Measurements from ENCODE around the gene TRAPPC3.

The TRAPPC3 gene

GRCh38 chr1:36088577-36089392 is 60.5 kb downstream of the TRAPPC3 start, which contains the start of gene ADPRS (continued):
- no peak for TF ChIP-seq ZNF48 (tag by site-specific recombination; IDR thresholded peaks at IDR 0.05)
- TF ChIP-seq ZFP3 (tag by site-specific recombination; IDR thresholded peaks at IDR 0.05; ENCODE audit: low read depth) = no peak
- no peak for TF ChIP-seq ZNF157 (tag by site-specific recombination; IDR thresholded peaks at IDR 0.05)
- no peak for TF ChIP-seq ZNF354C (tag by site-specific recombination; IDR thresholded peaks at IDR 0.05; ENCODE audit: borderline replicate concordance, low read depth)
- TF ChIP-seq PRDM4 (tag by site-specific recombination; IDR thresholded peaks at IDR 0.05) = no peak; the same call in 1 of the 2 replicates
- peak; percentile 76 for TF ChIP-seq EGR2 (tag by site-specific recombination; IDR thresholded peaks at IDR 0.05; ENCODE audit: low read depth)
- no peak for TF ChIP-seq ZNF777 (tag by site-specific recombination; IDR thresholded peaks at IDR 0.05; ENCODE audit: borderline replicate concordance)
- TF ChIP-seq, protein P1, sequence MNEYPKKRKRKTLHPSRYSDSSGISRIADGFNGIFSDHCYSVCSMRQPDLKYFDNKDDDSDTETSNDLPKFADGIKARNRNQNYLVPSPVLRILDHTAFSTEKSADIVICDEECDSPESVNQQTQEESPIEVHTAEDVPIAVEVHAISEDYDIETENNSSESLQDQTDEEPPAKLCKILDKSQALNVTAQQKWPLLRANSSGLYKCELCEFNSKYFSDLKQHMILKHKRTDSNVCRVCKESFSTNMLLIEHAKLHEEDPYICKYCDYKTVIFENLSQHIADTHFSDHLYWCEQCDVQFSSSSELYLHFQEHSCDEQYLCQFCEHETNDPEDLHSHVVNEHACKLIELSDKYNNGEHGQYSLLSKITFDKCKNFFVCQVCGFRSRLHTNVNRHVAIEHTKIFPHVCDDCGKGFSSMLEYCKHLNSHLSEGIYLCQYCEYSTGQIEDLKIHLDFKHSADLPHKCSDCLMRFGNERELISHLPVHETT (tag by site-specific recombination; IDR thresholded peaks at IDR 0.05) = peak; percentile 94
- TF ChIP-seq ZFP41 (tag by site-specific recombination; IDR thresholded peaks at IDR 0.05; ENCODE audit: borderline replicate concordance) = no peak
- TF ChIP-seq TCF7L2 (IDR thresholded peaks at IDR 0.05; ENCODE audit: borderline replicate concordance, low read depth, low read length) = no peak
- no peak for TF ChIP-seq ZNF311 (tag by site-specific recombination; IDR thresholded peaks at IDR 0.05; ENCODE audit: borderline replicate concordance)
- no peak for TF ChIP-seq ZNF747 (tag by site-specific recombination; IDR thresholded peaks at IDR 0.05)
- TF ChIP-seq TRIM28 (IDR thresholded peaks at IDR 0.05; ENCODE audit: borderline replicate concordance, low read length) = no peak
- TF ChIP-seq, protein P2, sequence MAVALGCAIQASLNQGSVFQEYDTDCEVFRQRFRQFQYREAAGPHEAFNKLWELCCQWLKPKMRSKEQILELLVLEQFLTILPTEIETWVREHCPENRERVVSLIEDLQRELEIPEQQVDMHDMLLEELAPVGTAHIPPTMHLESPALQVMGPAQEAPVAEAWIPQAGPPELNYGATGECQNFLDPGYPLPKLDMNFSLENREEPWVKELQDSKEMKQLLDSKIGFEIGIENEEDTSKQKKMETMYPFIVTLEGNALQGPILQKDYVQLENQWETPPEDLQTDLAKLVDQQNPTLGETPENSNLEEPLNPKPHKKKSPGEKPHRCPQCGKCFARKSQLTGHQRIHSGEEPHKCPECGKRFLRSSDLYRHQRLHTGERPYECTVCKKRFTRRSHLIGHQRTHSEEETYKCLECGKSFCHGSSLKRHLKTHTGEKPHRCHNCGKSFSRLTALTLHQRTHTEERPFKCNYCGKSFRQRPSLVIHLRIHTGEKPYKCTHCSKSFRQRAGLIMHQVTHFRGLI (tag by site-specific recombination; IDR thresholded peaks at IDR 0.05) = peak; percentile 72
- TF ChIP-seq, protein P3, sequence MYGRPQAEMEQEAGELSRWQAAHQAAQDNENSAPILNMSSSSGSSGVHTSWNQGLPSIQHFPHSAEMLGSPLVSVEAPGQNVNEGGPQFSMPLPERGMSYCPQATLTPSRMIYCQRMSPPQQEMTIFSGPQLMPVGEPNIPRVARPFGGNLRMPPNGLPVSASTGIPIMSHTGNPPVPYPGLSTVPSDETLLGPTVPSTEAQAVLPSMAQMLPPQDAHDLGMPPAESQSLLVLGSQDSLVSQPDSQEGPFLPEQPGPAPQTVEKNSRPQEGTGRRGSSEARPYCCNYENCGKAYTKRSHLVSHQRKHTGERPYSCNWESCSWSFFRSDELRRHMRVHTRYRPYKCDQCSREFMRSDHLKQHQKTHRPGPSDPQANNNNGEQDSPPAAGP (tag by site-specific recombination; IDR thresholded peaks at IDR 0.05) = peak; percentile 92
- TF ChIP-seq GLI4 (tag by site-specific recombination; IDR thresholded peaks at IDR 0.05) = peak; percentile 82; the same call in 1 of the 2 replicates
- TF ChIP-seq, protein P4, sequence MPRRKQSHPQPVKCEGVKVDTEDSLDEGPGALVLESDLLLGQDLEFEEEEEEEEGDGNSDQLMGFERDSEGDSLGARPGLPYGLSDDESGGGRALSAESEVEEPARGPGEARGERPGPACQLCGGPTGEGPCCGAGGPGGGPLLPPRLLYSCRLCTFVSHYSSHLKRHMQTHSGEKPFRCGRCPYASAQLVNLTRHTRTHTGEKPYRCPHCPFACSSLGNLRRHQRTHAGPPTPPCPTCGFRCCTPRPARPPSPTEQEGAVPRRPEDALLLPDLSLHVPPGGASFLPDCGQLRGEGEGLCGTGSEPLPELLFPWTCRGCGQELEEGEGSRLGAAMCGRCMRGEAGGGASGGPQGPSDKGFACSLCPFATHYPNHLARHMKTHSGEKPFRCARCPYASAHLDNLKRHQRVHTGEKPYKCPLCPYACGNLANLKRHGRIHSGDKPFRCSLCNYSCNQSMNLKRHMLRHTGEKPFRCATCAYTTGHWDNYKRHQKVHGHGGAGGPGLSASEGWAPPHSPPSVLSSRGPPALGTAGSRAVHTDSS (tag by site-specific recombination; IDR thresholded peaks at IDR 0.05) = no peak
- TF ChIP-seq ZNF76 (tag by site-specific recombination; IDR thresholded peaks at IDR 0.05; ENCODE audit: borderline replicate concordance, low read depth) = peak; percentile 88
- TF ChIP-seq, protein P5, sequence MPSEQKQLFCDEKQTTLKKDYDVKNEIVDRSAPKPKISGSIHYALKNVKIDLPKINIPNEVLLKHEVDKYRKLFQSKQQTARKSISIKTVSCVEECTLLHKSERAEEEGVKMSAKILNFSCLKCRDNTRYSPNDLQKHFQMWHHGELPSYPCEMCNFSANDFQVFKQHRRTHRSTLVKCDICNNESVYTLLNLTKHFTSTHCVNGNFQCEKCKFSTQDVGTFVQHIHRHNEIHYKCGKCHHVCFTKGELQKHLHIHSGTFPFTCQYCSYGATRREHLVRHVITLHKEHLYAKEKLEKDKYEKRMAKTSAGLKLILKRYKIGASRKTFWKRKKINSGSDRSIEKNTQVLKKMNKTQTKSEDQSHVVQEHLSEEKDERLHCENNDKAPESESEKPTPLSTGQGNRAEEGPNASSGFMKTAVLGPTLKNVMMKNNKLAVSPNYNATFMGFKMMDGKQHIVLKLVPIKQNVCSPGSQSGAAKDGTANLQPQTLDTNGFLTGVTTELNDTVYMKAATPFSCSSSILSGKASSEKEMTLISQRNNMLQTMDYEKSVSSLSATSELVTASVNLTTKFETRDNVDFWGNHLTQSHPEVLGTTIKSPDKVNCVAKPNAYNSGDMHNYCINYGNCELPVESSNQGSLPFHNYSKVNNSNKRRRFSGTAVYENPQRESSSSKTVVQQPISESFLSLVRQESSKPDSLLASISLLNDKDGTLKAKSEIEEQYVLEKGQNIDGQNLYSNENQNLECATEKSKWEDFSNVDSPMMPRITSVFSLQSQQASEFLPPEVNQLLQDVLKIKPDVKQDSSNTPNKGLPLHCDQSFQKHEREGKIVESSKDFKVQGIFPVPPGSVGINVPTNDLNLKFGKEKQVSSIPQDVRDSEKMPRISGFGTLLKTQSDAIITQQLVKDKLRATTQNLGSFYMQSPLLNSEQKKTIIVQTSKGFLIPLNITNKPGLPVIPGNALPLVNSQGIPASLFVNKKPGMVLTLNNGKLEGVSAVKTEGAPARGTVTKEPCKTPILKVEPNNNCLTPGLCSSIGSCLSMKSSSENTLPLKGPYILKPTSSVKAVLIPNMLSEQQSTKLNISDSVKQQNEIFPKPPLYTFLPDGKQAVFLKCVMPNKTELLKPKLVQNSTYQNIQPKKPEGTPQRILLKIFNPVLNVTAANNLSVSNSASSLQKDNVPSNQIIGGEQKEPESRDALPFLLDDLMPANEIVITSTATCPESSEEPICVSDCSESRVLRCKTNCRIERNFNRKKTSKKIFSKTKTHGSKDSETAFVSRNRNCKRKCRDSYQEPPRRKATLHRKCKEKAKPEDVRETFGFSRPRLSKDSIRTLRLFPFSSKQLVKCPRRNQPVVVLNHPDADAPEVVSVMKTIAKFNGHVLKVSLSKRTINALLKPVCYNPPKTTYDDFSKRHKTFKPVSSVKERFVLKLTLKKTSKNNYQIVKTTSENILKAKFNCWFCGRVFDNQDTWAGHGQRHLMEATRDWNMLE (tag by site-specific recombination; conservative IDR thresholded peaks at IDR 0.05; ENCODE audit: low read depth) = peak; percentile 89
- 0 out of 2 replicates have a peak, but pooled peaks have one; percentile 66 for TF ChIP-seq ZBTB7A (tag by site-specific recombination; IDR thresholded peaks at IDR 0.05; ENCODE audit: low read depth)
- TF ChIP-seq SP2 (tag by site-specific recombination; IDR thresholded peaks at IDR 0.05) = peak; percentile 91
